ENCODE results near the gene SLC25A33. TPM values are rescaled to one million over a fixed set of nuclear protein-coding genes. Genes with fewer than 3 reads are reported as not detected.

The SLC25A33 gene
- total RNA-seq, 1 experiment from 2014 or later, result 9.2 TPM

DNA sequence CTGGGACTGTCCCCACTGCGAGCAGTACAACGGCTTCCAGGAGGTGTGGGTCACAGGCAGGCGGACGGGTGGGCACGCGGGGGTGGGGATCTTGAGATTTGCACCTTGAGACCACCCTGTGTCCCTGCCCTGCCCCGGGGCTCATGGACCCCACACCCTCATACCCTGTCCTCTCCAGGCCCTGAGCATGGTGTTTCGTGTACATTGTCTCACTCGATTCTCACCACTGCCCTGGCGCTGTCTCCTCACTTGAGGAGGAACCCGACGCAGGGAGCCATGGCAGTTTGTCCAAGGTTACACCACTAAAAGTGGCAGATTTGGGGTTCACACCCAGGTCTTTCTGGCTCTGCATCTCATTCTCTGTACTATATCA is 56.7 kb downstream of the SLC25A33 start (continued):
- TF ChIP-seq, protein P1, sequence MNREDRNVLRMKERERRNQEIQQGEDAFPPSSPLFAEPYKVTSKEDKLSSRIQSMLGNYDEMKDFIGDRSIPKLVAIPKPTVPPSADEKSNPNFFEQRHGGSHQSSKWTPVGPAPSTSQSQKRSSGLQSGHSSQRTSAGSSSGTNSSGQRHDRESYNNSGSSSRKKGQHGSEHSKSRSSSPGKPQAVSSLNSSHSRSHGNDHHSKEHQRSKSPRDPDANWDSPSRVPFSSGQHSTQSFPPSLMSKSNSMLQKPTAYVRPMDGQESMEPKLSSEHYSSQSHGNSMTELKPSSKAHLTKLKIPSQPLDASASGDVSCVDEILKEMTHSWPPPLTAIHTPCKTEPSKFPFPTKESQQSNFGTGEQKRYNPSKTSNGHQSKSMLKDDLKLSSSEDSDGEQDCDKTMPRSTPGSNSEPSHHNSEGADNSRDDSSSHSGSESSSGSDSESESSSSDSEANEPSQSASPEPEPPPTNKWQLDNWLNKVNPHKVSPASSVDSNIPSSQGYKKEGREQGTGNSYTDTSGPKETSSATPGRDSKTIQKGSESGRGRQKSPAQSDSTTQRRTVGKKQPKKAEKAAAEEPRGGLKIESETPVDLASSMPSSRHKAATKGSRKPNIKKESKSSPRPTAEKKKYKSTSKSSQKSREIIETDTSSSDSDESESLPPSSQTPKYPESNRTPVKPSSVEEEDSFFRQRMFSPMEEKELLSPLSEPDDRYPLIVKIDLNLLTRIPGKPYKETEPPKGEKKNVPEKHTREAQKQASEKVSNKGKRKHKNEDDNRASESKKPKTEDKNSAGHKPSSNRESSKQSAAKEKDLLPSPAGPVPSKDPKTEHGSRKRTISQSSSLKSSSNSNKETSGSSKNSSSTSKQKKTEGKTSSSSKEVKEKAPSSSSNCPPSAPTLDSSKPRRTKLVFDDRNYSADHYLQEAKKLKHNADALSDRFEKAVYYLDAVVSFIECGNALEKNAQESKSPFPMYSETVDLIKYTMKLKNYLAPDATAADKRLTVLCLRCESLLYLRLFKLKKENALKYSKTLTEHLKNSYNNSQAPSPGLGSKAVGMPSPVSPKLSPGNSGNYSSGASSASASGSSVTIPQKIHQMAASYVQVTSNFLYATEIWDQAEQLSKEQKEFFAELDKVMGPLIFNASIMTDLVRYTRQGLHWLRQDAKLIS (CRISPR knock-in tag; IDR thresholded peaks at IDR 0.05; ENCODE audit: borderline replicate concordance), result no peak
- TF ChIP-seq FOXP1 (CRISPR knock-in tag; IDR thresholded peaks at IDR 0.05; ENCODE audit: borderline replicate concordance) (no peak), ZSCAN18 (CRISPR knock-in tag; IDR thresholded peaks at IDR 0.05) (no peak)

DNA sequence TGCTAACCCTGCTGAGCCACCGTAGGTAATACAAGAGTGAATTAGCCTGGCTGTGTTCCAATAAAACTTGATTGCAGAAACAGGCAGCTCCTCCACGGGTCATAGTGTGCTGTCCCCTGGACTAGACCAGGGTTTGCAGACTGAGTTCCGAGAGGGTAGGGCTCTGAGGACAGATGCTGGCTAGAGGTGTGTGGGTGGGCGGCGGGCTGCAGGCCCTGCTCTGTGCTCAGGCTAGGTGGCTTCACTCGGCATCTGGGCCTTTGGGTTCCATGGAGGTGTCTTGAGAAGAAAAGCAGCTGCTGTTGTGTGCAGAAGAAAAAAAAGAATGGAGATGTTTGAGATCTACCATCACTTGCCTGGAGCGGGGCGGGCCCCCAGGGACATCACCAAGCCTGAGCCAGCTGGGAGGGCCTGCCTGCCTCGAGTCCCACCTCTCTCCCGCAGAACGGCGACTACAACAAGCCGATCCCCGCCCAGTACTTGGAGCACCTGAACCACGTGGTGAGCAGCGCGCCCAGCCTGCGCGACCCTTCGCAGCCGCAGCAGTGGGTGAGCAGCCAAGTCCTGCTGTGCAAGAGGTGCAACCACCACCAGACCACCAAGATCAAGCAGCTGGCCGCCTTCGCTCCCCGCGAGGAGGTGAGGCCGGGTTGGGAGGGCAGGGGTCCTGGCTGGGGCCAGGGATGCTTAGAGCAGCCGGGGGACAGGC is 57.3 kb downstream of the SLC25A33 start:
- H3K36me3 Mint-ChIP-seq, result peaks cover 7% of the 10 kb centered on the region
- H3K27ac Mint-ChIP-seq, result no peak overlapping the region; the same call in 1 of the 2 replicates
- peaks cover 22% of the 10 kb centered on the region for H3K4me1 Mint-ChIP-seq
- no peaks in the 10 kb centered on the region for H3K9me3 Mint-ChIP-seq
- ChIA-PET CTCF (interaction anchor here (3.0 kb wide), 1 partner anchor 19 kb away, joined by 10 read pairs; no protein-coding TSS in a partner anchor), POLR2A (no interaction called here)
- no peaks in the 10 kb centered on the region for H3K27me3 Mint-ChIP-seq (ENCODE audit: low read depth)
- DNase-seq (ENCODE audit: low spot score) (no peak), ATAC-seq (no peak)
- no peak overlapping the region for H3K4me3 Mint-ChIP-seq
- TF ChIP-seq, protein P2, sequence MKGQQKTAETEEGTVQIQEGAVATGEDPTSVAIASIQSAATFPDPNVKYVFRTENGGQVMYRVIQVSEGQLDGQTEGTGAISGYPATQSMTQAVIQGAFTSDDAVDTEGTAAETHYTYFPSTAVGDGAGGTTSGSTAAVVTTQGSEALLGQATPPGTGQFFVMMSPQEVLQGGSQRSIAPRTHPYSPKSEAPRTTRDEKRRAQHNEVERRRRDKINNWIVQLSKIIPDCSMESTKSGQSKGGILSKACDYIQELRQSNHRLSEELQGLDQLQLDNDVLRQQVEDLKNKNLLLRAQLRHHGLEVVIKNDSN (CRISPR knock-in tag; IDR thresholded peaks at IDR 0.05), result no peak
- TF ChIP-seq, protein P3, sequence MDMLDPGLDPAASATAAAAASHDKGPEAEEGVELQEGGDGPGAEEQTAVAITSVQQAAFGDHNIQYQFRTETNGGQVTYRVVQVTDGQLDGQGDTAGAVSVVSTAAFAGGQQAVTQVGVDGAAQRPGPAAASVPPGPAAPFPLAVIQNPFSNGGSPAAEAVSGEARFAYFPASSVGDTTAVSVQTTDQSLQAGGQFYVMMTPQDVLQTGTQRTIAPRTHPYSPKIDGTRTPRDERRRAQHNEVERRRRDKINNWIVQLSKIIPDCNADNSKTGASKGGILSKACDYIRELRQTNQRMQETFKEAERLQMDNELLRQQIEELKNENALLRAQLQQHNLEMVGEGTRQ (CRISPR knock-in tag; IDR thresholded peaks at IDR 0.05), result no peak
- TF ChIP-seq STAT6 (CRISPR knock-in tag; conservative IDR thresholded peaks at IDR 0.05; ENCODE audit: low read depth) (no peak), MYBL2 (CRISPR knock-in tag; IDR thresholded peaks at IDR 0.05) (no peak), ZNF263 (CRISPR knock-in tag; IDR thresholded peaks at IDR 0.05; ENCODE audit: low read depth) (no peak), SMAD3 (CRISPR knock-in tag; IDR thresholded peaks at IDR 0.05; ENCODE audit: borderline replicate concordance) (no peak), SOX15 (CRISPR knock-in tag; IDR thresholded peaks at IDR 0.05) (no peak), CREM (CRISPR knock-in tag; IDR thresholded peaks at IDR 0.05) (no peak), FOXK1 (CRISPR knock-in tag; IDR thresholded peaks at IDR 0.05) (no peak), FOXP4 (CRISPR knock-in tag; IDR thresholded peaks at IDR 0.05) (no peak), OVOL2 (CRISPR knock-in tag; IDR thresholded peaks at IDR 0.05; ENCODE audit: borderline replicate concordance) (no peak), ZNF232 (CRISPR knock-in tag; IDR thresholded peaks at IDR 0.05) (no peak), GTF2I (CRISPR knock-in tag; conservative IDR thresholded peaks at IDR 0.05) (no peak), ZNF671 (CRISPR knock-in tag; IDR thresholded peaks at IDR 0.05) (no peak), ZNF512 (CRISPR knock-in tag; IDR thresholded peaks at IDR 0.05; ENCODE audit: borderline replicate concordance) (no peak)
- TF ChIP-seq, protein P4, sequence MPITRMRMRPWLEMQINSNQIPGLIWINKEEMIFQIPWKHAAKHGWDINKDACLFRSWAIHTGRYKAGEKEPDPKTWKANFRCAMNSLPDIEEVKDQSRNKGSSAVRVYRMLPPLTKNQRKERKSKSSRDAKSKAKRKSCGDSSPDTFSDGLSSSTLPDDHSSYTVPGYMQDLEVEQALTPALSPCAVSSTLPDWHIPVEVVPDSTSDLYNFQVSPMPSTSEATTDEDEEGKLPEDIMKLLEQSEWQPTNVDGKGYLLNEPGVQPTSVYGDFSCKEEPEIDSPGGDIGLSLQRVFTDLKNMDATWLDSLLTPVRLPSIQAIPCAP (CRISPR knock-in tag; IDR thresholded peaks at IDR 0.05), result no peak

Data from WTC11 (cell line).